GM12891 (cell line): Measurements from ENCODE around the gene TLCD2.

Experiments used
- POLR2A ChIP-seq: IDR thresholded peaks from 2 replicates; pipeline ENCODE4 v1.6.1; 2011; ENCODE audit warnings: low read depth, low read length, control low read depth
- POLR2AphosphoS5 ChIP-seq: IDR thresholded peaks from 2 replicates; pipeline ENCODE4 v1.6.1; 2011; ENCODE audit warnings: low read depth, low read length, control low read depth
- POU2F2 ChIP-seq: IDR thresholded peaks from 2 replicates; pipeline ENCODE4 v1.6.1; 2011; ENCODE audit warnings: low read depth, mild to moderate bottlenecking, control low read depth, low read length, moderate library complexity
- SPI1 ChIP-seq: IDR thresholded peaks from 2 replicates; pipeline ENCODE4 v1.6.1; 2011; ENCODE audit warnings: low read depth, low read length, control low read depth
- TAF1 ChIP-seq: IDR thresholded peaks from 2 replicates; pipeline ENCODE4 v1.6.1; 2011; ENCODE audit warnings: low read depth, low read length, control low read depth

GRCh38 chr17:1661045-1661444 lies 49.1 kb downstream of the TLCD2 start:
- TF ChIP-seq POLR2AphosphoS5: peak; percentile 38; the same call in 1 of the 2 replicates
- no peak for TF ChIP-seq POLR2A
- TF ChIP-seq TAF1: no peak
- no peak for TF ChIP-seq SPI1
- TF ChIP-seq POU2F2: no peak
